ENCODE data around the gene REXO5.

DNA sequence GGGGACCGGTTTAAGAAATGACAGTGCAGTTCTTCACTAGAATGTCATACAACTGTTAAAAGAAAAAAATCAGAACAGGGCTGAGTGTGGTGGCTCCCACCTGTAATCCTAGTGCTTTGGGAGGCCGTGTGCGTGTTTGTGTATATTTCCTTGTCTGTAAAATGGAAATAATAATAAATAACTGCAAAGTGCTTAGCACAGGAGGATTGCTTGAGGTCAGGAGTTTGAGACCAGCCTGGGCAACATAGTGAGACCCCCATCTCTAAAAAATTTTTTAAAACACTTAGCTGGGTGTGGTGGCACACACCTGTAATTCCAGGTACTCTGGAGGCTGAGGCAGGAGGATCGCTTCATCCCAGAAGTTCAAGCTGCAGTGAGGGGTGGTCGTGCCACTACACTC, 40.0 kb upstream of the REXO5 start:
- TF ChIP-seq, protein P1, sequence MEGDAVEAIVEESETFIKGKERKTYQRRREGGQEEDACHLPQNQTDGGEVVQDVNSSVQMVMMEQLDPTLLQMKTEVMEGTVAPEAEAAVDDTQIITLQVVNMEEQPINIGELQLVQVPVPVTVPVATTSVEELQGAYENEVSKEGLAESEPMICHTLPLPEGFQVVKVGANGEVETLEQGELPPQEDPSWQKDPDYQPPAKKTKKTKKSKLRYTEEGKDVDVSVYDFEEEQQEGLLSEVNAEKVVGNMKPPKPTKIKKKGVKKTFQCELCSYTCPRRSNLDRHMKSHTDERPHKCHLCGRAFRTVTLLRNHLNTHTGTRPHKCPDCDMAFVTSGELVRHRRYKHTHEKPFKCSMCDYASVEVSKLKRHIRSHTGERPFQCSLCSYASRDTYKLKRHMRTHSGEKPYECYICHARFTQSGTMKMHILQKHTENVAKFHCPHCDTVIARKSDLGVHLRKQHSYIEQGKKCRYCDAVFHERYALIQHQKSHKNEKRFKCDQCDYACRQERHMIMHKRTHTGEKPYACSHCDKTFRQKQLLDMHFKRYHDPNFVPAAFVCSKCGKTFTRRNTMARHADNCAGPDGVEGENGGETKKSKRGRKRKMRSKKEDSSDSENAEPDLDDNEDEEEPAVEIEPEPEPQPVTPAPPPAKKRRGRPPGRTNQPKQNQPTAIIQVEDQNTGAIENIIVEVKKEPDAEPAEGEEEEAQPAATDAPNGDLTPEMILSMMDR (IDR thresholded peaks at IDR 0.05 in 2 of 3, conservative IDR thresholded peaks at IDR 0.05 in 1 of 3; ENCODE audit: control insufficient read depth in 2 of 3, extremely low read depth in 1 of 3, insufficient read depth in 1 of 3, low read depth in 3 of 3, low read length in 3 of 3) = no peak
- TF ChIP-seq RAD21 (IDR thresholded peaks at IDR 0.05; ENCODE audit: insufficient read depth, low read depth, low read length) (no peak), EZH2 (IDR thresholded peaks at IDR 0.05; ENCODE audit: borderline replicate concordance, control insufficient read depth, low read depth, low read length) (no peak), STAT1 (conservative IDR thresholded peaks at IDR 0.05) (no peak), EP300 (IDR thresholded peaks at IDR 0.05; ENCODE audit: borderline replicate concordance in 1 of 2, control insufficient read depth in 1 of 2, low read depth in 2 of 2, low read length in 2 of 2) (no peak), CEBPB (IDR thresholded peaks at IDR 0.05; ENCODE audit: borderline replicate concordance in 1 of 2, low read depth in 2 of 2, low read length in 2 of 2) (no peak), NFYA (IDR thresholded peaks at IDR 0.05; ENCODE audit: borderline replicate concordance, low read depth, low read length) (no peak), KDM1A (IDR thresholded peaks at IDR 0.05; ENCODE audit: borderline replicate concordance) (no peak)
